HepG2 (cell line): ENCODE measurements around the gene OGFOD3. TPM values are rescaled to one million over a fixed set of nuclear protein-coding genes. Genes with fewer than 3 reads are reported as not detected.

Experiments used
- ATAC-seq: fragments of 200-7000 bp; cut with Tn5 transposase; 3 replicates; pipeline ENCODE4 v1.9.1; 2020; ENCODE audit warnings: mild to moderate bottlenecking, moderate library complexity
- BruUV-seq: library from RNA; stranded (reverse); fragments of 400-500 nt; replicated peaks from 2 replicates; lab custom pipeline; 2021; lab: Mats Ljungman, UMichigan
- CTCF ChIA-PET: fragments of 300-600 bp; formaldehyde crosslinking; extraction: SDS; loops from one replicate; lab custom pipeline; 2021; ENCODE audit warnings: low total read pairs, inconsistent platforms, low intra/inter-chr PET ratio; lab: Yijun Ruan, JAX
- POLR2A ChIA-PET: fragments of 350-600 bp; sonication (Branson Sonifier 250); formaldehyde crosslinking; loops from one replicate; lab custom pipeline; 2020; ENCODE audit warnings: antibody characterized with exemption, inconsistent platforms; lab: Yijun Ruan, JAX
- DNase-seq: peaks from one replicate; pipeline ENCODE4 v3.0.0-alpha.2; 2015; ENCODE audit warnings: low spot score
- FAIRE-seq: peaks from 3 replicates; lab custom pipeline; 2011; peaks lifted over from hg19 to GRCh38; lab: Jason Lieb, UNC
- H2AFZ ChIP-seq: one replicate; pipeline ENCODE4 v1.6.1; 2011; ENCODE audit warnings: low read length, inconsistent platforms
- H3K27ac ChIP-seq: fragments of 300-600 bp; 3 replicates; pipeline ENCODE4 v1.8.0; 2011; ENCODE audit warnings: mixed run types, mild to moderate bottlenecking, mixed read lengths, low read length, inconsistent platforms; ENCODE audit not compliant: insufficient read depth; ENCODE audit errors: extremely low read length
- H3K27me3 ChIP-seq, 2 experiments: fragments of 200-600 bp in 1 of 2; 2 replicates in 1 of 2; 3 replicates in 1 of 2; pipeline versions ENCODE4 v1.6.0 to v1.8.0; 2011; ENCODE audit warnings: low read length in 2 of 2, mild to moderate bottlenecking in 2 of 2, moderate library complexity in 2 of 2, inconsistent platforms in 1 of 2; ENCODE audit not compliant: insufficient read depth in 2 of 2, control insufficient read depth in 1 of 2
- H3K36me3 ChIP-seq, 2 experiments: fragments of 200-600 bp in 1 of 2; replicated peaks in 1 of 2; 2 replicates in 1 of 2; 3 replicates in 1 of 2; pipeline versions ENCODE4 v1.5.1 to v1.8.0; 2011; ENCODE audit warnings: low read length in 2 of 2, inconsistent platforms in 1 of 2; ENCODE audit not compliant: insufficient read depth in 2 of 2, control insufficient read depth in 1 of 2
- H3K4me1 ChIP-seq: 2 replicates; pipeline ENCODE4 v1.5.1; 2012; ENCODE audit warnings: low read length, inconsistent platforms; ENCODE audit not compliant: insufficient read depth
- H3K4me2 ChIP-seq: 2 replicates; pipeline ENCODE4 v1.6.0; 2011; ENCODE audit warnings: low read depth, low read length, inconsistent platforms
- H3K4me3 ChIP-seq, 3 experiments: fragments of 200-600 bp in 1 of 3; sonication (generic), shearing (Covaris generic) in 1 of 3; replicated peaks in 1 of 3; 2 replicates each; pipeline ENCODE4 v1.5.1; 2011 to 2016; ENCODE audit warnings: low read length in 3 of 3, inconsistent platforms in 2 of 3, low read depth in 2 of 3, mild to moderate bottlenecking in 2 of 3, control low read depth in 1 of 3, mixed read lengths in 1 of 3; ENCODE audit not compliant: insufficient read depth in 1 of 3
- H3K79me2 ChIP-seq: one replicate; pipeline ENCODE4 v1.6.1; 2011; ENCODE audit warnings: low read length, inconsistent platforms; ENCODE audit not compliant: insufficient read depth
- H3K9ac ChIP-seq: 2 replicates; pipeline ENCODE4 v1.6.0; 2011; ENCODE audit warnings: mild to moderate bottlenecking, low read depth, low read length, inconsistent platforms; ENCODE audit not compliant: insufficient read depth
- H3K9me3 ChIP-seq: 2 replicates; pipeline ENCODE4 v1.5.1; 2012; ENCODE audit warnings: mild to moderate bottlenecking, low read length
- H4K20me1 ChIP-seq: 2 replicates; pipeline ENCODE4 v1.6.0; 2011; ENCODE audit warnings: inconsistent platforms, mild to moderate bottlenecking, low read length, moderate library complexity; ENCODE audit not compliant: insufficient read depth
- AFF4 ChIP-seq: sonication (generic); formaldehyde crosslinking; IDR thresholded peaks from 2 replicates; pipeline ENCODE4 v1.4.0; 2020; ENCODE audit warnings: missing genetic modification reagents
- BORCS8-MEF2B ChIP-seq: sonication (generic); formaldehyde crosslinking; IDR thresholded peaks from 2 replicates; pipeline ENCODE4 v1.8.0; 2022; ENCODE audit warnings: mild to moderate bottlenecking, missing genetic modification reagents
- DMAP1 ChIP-seq: IDR thresholded peaks from 2 replicates; pipeline ENCODE4 v1.6.1; 2016
- ELF4 ChIP-seq: sonication (generic); formaldehyde crosslinking; IDR thresholded peaks from 2 replicates; pipeline ENCODE4 v1.5.0; 2020; ENCODE audit warnings: missing genetic modification reagents, mild to moderate bottlenecking, moderate library complexity, borderline replicate concordance
- NFKB2 ChIP-seq: sonication (generic); formaldehyde crosslinking; IDR thresholded peaks from 2 replicates; pipeline ENCODE4 v1.4.0; 2020; ENCODE audit warnings: missing genetic modification reagents, borderline replicate concordance
- PHF20 ChIP-seq: sonication (generic); formaldehyde crosslinking; IDR thresholded peaks from 2 replicates; pipeline ENCODE4 v1.5.0; 2020; ENCODE audit warnings: mild to moderate bottlenecking, missing genetic modification reagents
- ZNF337 ChIP-seq: sonication (generic); formaldehyde crosslinking; IDR thresholded peaks from 2 replicates; pipeline ENCODE4 v1.5.1; 2020; ENCODE audit warnings: missing genetic modification reagents, low read depth, mild to moderate bottlenecking, borderline replicate concordance
- ZNF446 ChIP-seq: sonication (generic); formaldehyde crosslinking; IDR thresholded peaks from 2 replicates; pipeline ENCODE4 v1.5.0; 2020; ENCODE audit warnings: mild to moderate bottlenecking, missing genetic modification reagents
- ZNF615 ChIP-seq: sonication (generic); formaldehyde crosslinking; IDR thresholded peaks from 2 replicates; pipeline ENCODE4 v1.5.0; 2020; ENCODE audit warnings: mild to moderate bottlenecking, missing genetic modification reagents, borderline replicate concordance
- ZNF687 ChIP-seq: sonication (generic); formaldehyde crosslinking; IDR thresholded peaks from 2 replicates; pipeline ENCODE4 v1.5.1; 2020; ENCODE audit warnings: mild to moderate bottlenecking, missing genetic modification reagents, moderate library complexity
- ZNF782 ChIP-seq: sonication (generic); formaldehyde crosslinking; IDR thresholded peaks from 2 replicates; pipeline ENCODE4 v1.4.0; 2020; ENCODE audit warnings: missing genetic modification reagents, mild to moderate bottlenecking, borderline replicate concordance
- WGBS: methylation state at CpG from one replicate; pipeline ENCODE4 v1.1.6; 2017; ENCODE audit warnings: low lambda C conversion rate; 5-methylcytosine and 5-hydroxymethylcytosine counted together
- in situ Hi-C: cut with HindIII; loops from 2 replicates; pipeline ENCODE4 v1.10.0; 2017; ENCODE audit warnings: low pct_unique_long_range_greater_than_20kb; ENCODE audit not compliant: extremely low pct_ligation_motif_present
- intact Hi-C: fragments of 100-400 bp; cut with micrococcal nuclease; formaldehyde crosslinking; loops from one replicate; pipeline ENCODE4 v1.10.0; 2022; ENCODE audit not compliant: unreplicated experiment
- polyA plus RNA-seq, 8 experiments: library from polyadenylated mRNA; depleted of rRNA in 3 of 8; stranded (reverse) in 7 of 8; unstranded in 1 of 8; fragments of >200 nt; fragmentation: Illumina TruSeq in 4 of 8; extraction: Trizol in 4 of 8; gene quantifications; 2 replicates each; pipeline versions ENCODE4 v1.2.1 to v1.2.3, GENCODE V29; 2011 to 2016; ENCODE audit warnings: low read depth in 4 of 8, missing spikeins in 1 of 8, mixed read lengths in 1 of 8; ENCODE audit not compliant: insufficient read depth in 1 of 8
- total RNA-seq, 5 experiments: library from RNA; depleted of rRNA; stranded (reverse); fragments of >200 nt; fragmentation: Illumina TruSeq; extraction: Trizol; gene quantifications; 2 replicates each; pipeline ENCODE4 v1.2.3, GENCODE V29; 2016; ENCODE audit warnings: low read depth in 1 of 5

The OGFOD3 gene
- total and polyA plus RNA-seq, 2 of the 13 experiments (the other 11 are each of a cell fraction or from before 2014, with no cell fraction given): 40.0 to 42.1 TPM

GRCh38 chr17:82387705-82388106 is 30.7 kb downstream of the OGFOD3 start (continued):
- TF ChIP-seq ZNF337 (CRISPR knock-in tag): no peak
- TF ChIP-seq ZNF782 (CRISPR knock-in tag): no peak
- TF ChIP-seq AFF4 (CRISPR knock-in tag): no peak
- TF ChIP-seq PHF20 (CRISPR knock-in tag): 0 out of 2 replicates have a peak, but pooled peaks have one; percentile 36
- no peak for TF ChIP-seq ELF4
- TF ChIP-seq ZNF446 (CRISPR knock-in tag): no peak
- no peak for TF ChIP-seq ZNF615 (CRISPR knock-in tag)
- TF ChIP-seq DMAP1: no peak

DNA sequence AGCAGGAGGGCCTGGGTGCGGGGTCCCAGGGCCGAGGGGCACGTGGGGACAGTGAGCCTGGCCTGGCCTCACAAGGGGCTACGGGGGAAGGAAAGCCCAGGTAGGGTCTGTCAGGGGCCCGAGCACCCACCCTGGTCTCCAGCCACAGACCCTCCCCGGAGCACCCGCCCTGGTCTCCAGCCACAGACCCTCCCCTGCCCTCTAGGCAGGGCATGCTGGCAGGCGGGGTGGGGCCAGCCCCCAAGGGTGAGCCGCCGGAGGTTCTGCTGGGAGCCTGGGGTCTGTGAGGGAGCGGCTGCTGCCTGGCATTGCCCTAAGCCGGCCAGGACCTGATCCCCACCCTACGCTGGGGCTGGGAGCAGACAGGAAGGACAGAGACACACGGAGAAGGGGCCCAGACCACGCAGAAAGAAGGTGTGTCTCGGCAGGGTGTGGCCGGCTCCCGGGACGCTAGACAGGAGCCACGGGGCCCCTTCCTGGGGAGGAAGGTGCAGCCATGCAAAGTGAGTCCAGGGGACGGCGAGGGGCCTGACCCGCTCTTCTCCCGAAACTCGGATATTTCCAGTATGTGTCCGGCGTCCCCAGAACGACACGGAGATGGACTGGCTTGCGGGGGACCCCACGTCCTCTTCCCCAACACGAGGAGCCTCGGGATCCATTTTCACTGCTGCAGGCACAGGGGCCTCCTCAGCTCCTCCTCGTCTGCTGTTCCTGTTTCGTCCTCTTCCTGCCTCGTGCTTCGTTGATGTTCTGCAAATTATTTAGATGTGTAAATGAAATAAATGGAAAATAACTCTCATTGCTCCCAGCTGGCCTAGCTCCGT is 31.3 kb downstream of the OGFOD3 start:
- Histone ChIP-seq H4K20me1 (no peaks in the 10 kb centered on the region), H3K27ac (no peak overlapping the region), H2AFZ (no peak overlapping the region), H3K27me3 (peaks cover 8 to 31% of the 10 kb centered on the region in 2 experiments; a peak in 3 of 5 replicates), H3K4me1 (peaks cover 34% of the 10 kb centered on the region), H3K9ac (no peak overlapping the region), H3K36me3 (peaks cover 4 to 5% of the 10 kb centered on the region in 2 experiments; a peak in 2 of 5 replicates), H3K4me3 (no peak overlapping the region), H3K4me2 (no peak overlapping the region), H3K9me3 (no peaks in the 10 kb centered on the region), H3K79me2 (no peaks in the 10 kb centered on the region)
- intact Hi-C loops: loop anchor here (5.0 kb wide), 1 partner anchor 35 kb away; no protein-coding TSS in a partner anchor
- ATAC-seq (no peak), DNase-seq (no peak), FAIRE-seq (no peak)
- POLR2A ChIA-PET: interaction anchor here (1.4 to 1.6 kb wide), 2 partner anchors 11 to 16 kb away, joined by 3 to 4 read pairs; no protein-coding TSS in a partner anchor
- BruUV-seq: no TSS peak
- 35% methylated on average over 29 of the region's 38 CpGs for WGBS
- no peak for TF ChIP-seq BORCS8-MEF2B (CRISPR knock-in tag)
- TF ChIP-seq ZNF687: 0 out of 2 replicates have a peak, but pooled peaks have one; percentile 25
- peak; percentile 17; the same call in 1 of the 2 replicates for TF ChIP-seq NFKB2 (CRISPR knock-in tag)
- in situ Hi-C loops: loop anchor here (5.0 kb wide), 1 partner anchor 35 kb away; no protein-coding TSS in a partner anchor
- CTCF ChIA-PET: no interaction called here
